GM21825 (cell line): ENCODE measurements around the gene HPCA.

Experiments
- ATAC-seq: cut with Tn5 transposase; IDR thresholded peaks from one replicate; pipeline ENCODE4 v1.9.1; 2021; ENCODE audit warnings: mild to moderate bottlenecking, moderate library complexity; ENCODE audit not compliant: unreplicated experiment

Gene HPCA

DNA sequence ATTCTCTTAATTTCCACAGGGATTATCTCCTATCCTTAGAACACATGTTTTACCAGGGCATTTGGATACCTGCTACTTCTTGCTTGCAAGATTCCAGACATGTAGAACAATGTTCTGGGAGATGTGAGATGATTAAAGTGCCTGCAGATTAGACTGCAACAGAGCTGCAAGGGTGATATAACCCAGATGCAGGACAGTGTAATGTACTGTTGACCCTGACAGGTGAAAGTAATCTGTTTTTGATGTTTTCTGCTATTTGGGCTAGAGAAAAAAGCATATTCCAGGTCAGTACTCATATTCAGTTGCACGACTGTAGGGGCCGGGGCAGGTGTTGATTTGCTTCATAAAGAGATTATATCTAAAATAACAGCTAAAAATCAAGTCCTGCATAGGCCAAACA, 42.0 kb downstream of the HPCA start:
- ATAC-seq, result no peak

DNA sequence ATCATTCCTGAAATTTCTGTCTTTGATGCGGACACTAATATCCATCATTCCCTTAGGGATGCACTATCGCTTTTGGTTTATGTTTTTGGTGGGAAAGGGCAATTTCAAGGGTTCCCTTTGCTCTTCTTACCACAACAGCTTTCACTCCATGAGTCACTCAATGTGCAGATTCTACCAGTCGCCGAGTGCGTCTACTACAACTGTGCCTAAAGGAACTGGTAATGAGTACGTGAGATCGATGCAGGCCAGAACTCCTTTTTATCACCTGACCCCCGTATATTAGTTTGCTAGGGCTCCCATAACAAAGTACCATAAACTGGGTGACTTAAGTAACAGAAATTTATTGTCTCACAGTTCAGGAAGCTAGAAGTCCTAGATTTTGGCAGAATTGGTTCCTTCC, 42.4 kb downstream of the HPCA start:
- no peak for ATAC-seq

DNA sequence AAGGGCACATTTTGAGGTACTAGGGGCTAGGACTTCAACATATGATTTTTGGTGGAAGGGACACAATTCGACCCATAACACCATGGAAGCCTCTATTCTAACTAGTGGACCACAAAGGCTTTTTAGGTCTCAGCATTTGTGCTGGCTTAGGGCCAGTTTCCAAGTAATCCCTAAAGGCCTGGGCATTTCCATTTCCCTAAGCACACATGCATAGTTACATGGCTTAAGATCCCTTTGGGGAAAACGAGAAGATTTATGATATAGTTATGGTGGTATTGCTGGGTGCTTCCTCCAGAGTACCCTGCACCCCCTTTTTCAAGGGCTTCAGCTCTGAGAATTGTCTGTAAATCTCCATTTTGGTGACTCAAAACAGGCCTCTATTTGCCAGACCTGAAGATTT, 43.1 kb downstream of the HPCA start:
- no peak for ATAC-seq

- ATAC-seq, result no peak
Observed at GRCh38 chr1:32931760-32932159, 45.5 kb downstream of the HPCA start.

GRCh38 chr1:32933742-32934322, 47.5 kb downstream of the HPCA start:
- ATAC-seq, result no peak

DNA sequence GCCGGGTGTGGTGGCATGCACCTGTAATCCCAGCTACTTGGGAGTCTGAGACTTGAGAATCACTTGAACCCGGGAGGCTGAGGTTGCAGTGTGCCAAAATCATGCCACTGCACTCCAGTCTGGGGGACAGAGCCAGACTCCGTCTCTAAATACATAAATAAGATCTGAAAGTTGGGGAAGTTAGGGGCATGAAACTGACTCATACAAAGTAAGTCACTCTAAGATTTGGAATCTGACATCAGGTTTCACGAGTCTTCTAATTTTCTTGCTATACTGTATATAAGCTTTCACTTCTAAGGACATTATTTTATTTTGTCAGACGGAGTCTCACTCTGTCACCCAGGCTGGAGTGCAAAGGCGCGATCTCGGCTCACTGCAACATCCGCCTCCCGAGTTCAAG, 48.2 kb downstream of the HPCA start:
- no peak for ATAC-seq

- no peak for ATAC-seq
Observed at GRCh38 chr1:32937061-32937460, 50.8 kb downstream of the HPCA start.

GRCh38 chr1:32939655-32940371, 53.5 kb downstream of the HPCA start:
- ATAC-seq, result no peak

DNA sequence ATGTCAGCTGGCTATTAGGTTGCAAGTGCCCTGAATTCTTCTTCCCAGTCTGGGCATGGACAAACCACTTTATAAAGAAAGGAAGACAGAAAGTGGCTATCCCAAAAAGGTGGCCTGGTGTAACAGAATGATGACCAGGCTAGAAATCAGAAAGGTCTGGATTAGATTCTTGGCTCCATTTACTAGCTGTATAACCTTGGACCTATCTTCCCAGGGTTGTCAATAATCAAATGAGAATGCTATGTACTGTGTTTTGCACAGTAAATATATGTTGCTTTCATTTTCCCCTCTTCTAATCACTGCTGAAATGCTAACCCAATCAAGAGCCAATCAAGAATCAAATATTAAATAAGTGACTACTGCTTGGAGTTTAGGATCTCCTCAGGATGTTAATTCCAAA, 57.9 kb downstream of the HPCA start:
- no peak for ATAC-seq
